ENCODE results near the gene MYPOP. TPM values are rescaled to one million over a fixed set of nuclear protein-coding genes. Genes with fewer than 3 reads are reported as not detected.

Gene MYPOP
- total RNA-seq, 4 donors from 2014 or later = 5.5 to 26.9 (median 8.9) TPM

DNA sequence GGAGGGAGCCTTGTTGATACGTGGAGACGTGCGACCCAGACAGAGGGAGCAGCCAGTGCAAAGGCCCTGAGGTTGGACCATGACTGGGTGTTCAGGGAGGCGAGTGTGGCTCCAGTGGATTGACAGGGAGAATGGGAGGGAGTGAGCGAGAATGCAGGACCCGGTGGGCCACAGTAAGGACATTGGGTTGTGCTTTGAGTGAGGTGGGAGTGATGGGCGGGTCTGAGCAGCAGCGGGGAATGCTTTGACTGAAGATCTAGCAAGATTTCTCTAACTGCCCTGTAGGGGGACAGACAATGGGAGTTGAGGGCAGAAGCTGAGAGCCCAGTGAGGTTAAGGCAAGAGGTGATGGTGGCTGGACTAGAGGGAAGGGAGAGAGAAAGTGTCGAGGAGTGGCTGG lies 19.9 kb upstream of the MYPOP start:
- no peak overlapping the region for H3K27ac ChIP-seq
- intact Hi-C loops (cut with DNase I; ENCODE audit: low total_unique reads) (loop anchor here (1.0 kb wide), 1 partner anchor 42 kb away; no protein-coding TSS in a partner anchor), in situ Hi-C loops (cut with MboI; ENCODE audit: low pct_ligation_motif_present in 1 of 4, low pct_unique_long_range_greater_than_20kb in 1 of 4, low sequenced_read_pairs in 3 of 4) (no loop called here)
- H3K27me3 ChIP-seq = peaks cover 26% of the 10 kb centered on the region
- TF ChIP-seq EP300 (IDR thresholded peaks at IDR 0.05; ENCODE audit: low read depth) (no peak), POLR2A (IDR thresholded peaks at IDR 0.05) (no peak), POLR2AphosphoS5 (IDR thresholded peaks at IDR 0.05) (no peak)
- TF ChIP-seq, protein P1, sequence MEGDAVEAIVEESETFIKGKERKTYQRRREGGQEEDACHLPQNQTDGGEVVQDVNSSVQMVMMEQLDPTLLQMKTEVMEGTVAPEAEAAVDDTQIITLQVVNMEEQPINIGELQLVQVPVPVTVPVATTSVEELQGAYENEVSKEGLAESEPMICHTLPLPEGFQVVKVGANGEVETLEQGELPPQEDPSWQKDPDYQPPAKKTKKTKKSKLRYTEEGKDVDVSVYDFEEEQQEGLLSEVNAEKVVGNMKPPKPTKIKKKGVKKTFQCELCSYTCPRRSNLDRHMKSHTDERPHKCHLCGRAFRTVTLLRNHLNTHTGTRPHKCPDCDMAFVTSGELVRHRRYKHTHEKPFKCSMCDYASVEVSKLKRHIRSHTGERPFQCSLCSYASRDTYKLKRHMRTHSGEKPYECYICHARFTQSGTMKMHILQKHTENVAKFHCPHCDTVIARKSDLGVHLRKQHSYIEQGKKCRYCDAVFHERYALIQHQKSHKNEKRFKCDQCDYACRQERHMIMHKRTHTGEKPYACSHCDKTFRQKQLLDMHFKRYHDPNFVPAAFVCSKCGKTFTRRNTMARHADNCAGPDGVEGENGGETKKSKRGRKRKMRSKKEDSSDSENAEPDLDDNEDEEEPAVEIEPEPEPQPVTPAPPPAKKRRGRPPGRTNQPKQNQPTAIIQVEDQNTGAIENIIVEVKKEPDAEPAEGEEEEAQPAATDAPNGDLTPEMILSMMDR (IDR thresholded peaks at IDR 0.05) = no peak
- no peaks in the 10 kb centered on the region for H3K4me1 ChIP-seq
- H3K4me3 ChIP-seq = no peak overlapping the region
- H3K9me3 ChIP-seq = no peaks in the 10 kb centered on the region
- DNase-seq = no peak
- 60 to 78% methylated on average over 4 to 9 of the region's 9 CpGs for WGBS, 2 donors (ENCODE audit: low coverage in 1 of 2)
- no peaks in the 10 kb centered on the region for H3K36me3 ChIP-seq

DNA sequence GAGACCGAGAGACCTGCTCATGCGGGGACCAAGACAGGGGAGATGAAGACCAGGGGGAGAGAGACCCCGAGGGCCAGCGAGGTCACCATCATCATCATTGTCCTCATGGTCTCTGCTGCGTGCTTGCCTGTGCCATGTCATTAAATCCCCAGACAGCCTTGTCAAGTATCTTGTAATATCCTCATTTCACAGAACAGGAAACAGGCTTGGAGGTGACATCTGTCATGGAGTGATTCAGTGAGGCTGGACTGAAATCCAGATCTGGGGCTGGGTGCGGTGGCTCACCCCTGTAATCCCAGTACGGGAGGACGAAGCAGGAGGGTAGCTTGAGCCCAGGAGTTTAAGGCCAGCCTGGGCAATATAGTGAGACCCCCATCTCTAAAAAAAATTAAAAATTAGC lies 18.0 kb upstream of the MYPOP start:
- intact Hi-C loops (cut with DNase I; ENCODE audit: low total_unique reads) (no loop called here), in situ Hi-C loops (cut with MboI; ENCODE audit: low pct_ligation_motif_present in 1 of 4, low pct_unique_long_range_greater_than_20kb in 1 of 4, low sequenced_read_pairs in 3 of 4) (no loop called here)
- 58% methylated on average over 8 of the region's 8 CpGs; no CpG with 5 or more reads in 1 of the 2 donors for WGBS, 2 donors (ENCODE audit: low coverage in 1 of 2)
- no peak overlapping the region for H3K27ac ChIP-seq
- no peak for DNase-seq
- no peaks in the 10 kb centered on the region for H3K4me1 ChIP-seq
- TF ChIP-seq, protein P1 (IDR thresholded peaks at IDR 0.05) = no peak
- TF ChIP-seq POLR2AphosphoS5 (IDR thresholded peaks at IDR 0.05) (no peak), POLR2A (IDR thresholded peaks at IDR 0.05) (no peak), EP300 (IDR thresholded peaks at IDR 0.05; ENCODE audit: low read depth) (no peak)
- no peaks in the 10 kb centered on the region for H3K36me3 ChIP-seq
- peaks cover 33% of the 10 kb centered on the region for H3K27me3 ChIP-seq
- no peak overlapping the region for H3K4me3 ChIP-seq
- no peaks in the 10 kb centered on the region for H3K9me3 ChIP-seq

DNA sequence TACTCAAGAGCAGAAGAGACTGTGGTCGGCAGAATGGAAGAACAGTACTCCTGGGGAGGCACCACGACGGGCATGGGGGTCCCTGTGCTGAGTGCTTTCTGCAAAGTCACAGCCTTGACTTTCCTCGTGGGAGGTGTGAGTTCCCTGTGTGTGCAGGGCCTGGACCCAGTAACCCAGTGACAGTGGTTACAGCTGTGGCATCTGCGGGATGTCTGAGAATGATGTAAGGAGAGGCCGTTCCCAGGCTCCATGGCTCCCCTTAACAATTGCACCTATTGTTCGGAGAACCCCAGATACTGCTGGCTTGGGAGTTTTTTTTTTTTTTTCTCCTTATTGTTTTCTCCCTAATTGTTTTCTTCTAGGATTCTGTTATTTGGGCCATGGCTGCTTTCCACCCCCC lies 17.3 kb upstream of the MYPOP start:
- Histone ChIP-seq H3K4me1 (no peaks in the 10 kb centered on the region), H3K36me3 (no peaks in the 10 kb centered on the region), H3K4me3 (no peak overlapping the region), H3K27me3 (peaks cover 37% of the 10 kb centered on the region), H3K9me3 (no peaks in the 10 kb centered on the region), H3K27ac (no peak overlapping the region)
- in situ Hi-C loops (cut with MboI; ENCODE audit: low pct_ligation_motif_present in 1 of 4, low pct_unique_long_range_greater_than_20kb in 1 of 4, low sequenced_read_pairs in 3 of 4) (no loop called here), intact Hi-C loops (cut with DNase I; ENCODE audit: low total_unique reads) (no loop called here)
- WGBS, 2 donors (ENCODE audit: low coverage in 1 of 2) = 52 to 83% methylated on average over 1 to 7 of the region's 7 CpGs
- no peak for DNase-seq
- TF ChIP-seq EP300 (IDR thresholded peaks at IDR 0.05; ENCODE audit: low read depth) (no peak), POLR2AphosphoS5 (IDR thresholded peaks at IDR 0.05) (no peak), POLR2A (IDR thresholded peaks at IDR 0.05) (no peak)
- TF ChIP-seq, protein P1 (IDR thresholded peaks at IDR 0.05) = no peak

DNA sequence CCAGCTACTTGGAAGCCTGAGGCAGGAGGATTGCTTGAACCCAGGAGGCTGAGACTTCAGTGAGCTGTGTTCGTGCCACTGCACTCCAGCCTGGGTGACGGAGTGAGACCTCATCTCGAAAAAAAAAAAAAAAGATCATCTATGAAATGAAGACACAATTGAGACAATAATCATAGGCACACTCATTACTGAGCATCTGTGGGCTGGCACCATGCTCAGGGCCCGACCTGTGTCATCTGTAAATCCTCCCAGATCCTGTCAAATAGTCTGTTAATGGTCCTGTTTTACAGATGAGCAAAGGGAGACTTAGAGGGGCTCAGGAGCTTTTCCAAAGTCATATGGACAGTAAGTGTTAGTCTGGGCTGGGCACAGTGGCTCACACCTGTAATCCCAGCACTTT lies 16.3 kb upstream of the MYPOP start:
- H3K27me3 ChIP-seq = peaks cover 46% of the 10 kb centered on the region
- no peaks in the 10 kb centered on the region for H3K9me3 ChIP-seq
- H3K27ac ChIP-seq = no peak overlapping the region
- DNase-seq = no peak
- H3K4me3 ChIP-seq = no peak overlapping the region
- no peaks in the 10 kb centered on the region for H3K4me1 ChIP-seq
- TF ChIP-seq POLR2A (IDR thresholded peaks at IDR 0.05) (no peak), EP300 (IDR thresholded peaks at IDR 0.05; ENCODE audit: low read depth) (no peak)
- H3K36me3 ChIP-seq = no peaks in the 10 kb centered on the region
- intact Hi-C loops (cut with DNase I; ENCODE audit: low total_unique reads) = no loop called here
- WGBS, 2 donors (ENCODE audit: low coverage in 1 of 2) = 52% methylated on average over 4 of the region's 4 CpGs; no CpG with 5 or more reads in 1 of the 2 donors
- in situ Hi-C loops (cut with MboI; ENCODE audit: low pct_ligation_motif_present in 1 of 4, low pct_unique_long_range_greater_than_20kb in 1 of 4, low sequenced_read_pairs in 3 of 4) = no loop called here

Measured in transverse colon (tissue), 4 donors.